NT2/D1 (cell line): ENCODE results near the gene LRRC42.
A peak's percentile ranks its signal among the peaks of the same experiment; 100 is the strongest.
"Not testable (repeated sequence)": the region's sequence is repeated elsewhere in the genome, so short reads cannot be mapped to it uniquely, and the experiment has no call there.

Source experiments
- DNase-seq: peaks from one replicate; pipeline ENCODE4 v3.0.0-alpha.2; 2011; ENCODE audit warnings: low read depth, low spot score
- H3K27me3 ChIP-seq: 2 replicates; pipeline ENCODE4 v1.6.0; 2011; ENCODE audit warnings: mild to moderate bottlenecking; ENCODE audit not compliant: insufficient read length, insufficient read depth
- H3K36me3 ChIP-seq: 2 replicates; pipeline ENCODE4 v1.6.1; 2011; ENCODE audit warnings: mild to moderate bottlenecking, low read length, mixed read lengths; ENCODE audit not compliant: insufficient read depth, insufficient read length
- H3K4me1 ChIP-seq: 2 replicates; pipeline ENCODE4 v1.5.1; 2011; ENCODE audit not compliant: insufficient read depth, insufficient read length
- H3K4me3 ChIP-seq: 2 replicates; pipeline ENCODE4 v1.5.1; 2011; ENCODE audit warnings: low read depth; ENCODE audit not compliant: insufficient read length
- H3K9ac ChIP-seq: 2 replicates; pipeline ENCODE4 v1.6.0; 2011; ENCODE audit warnings: low read depth; ENCODE audit not compliant: insufficient read length
- H3K9me3 ChIP-seq: 2 replicates; pipeline ENCODE4 v1.5.1; 2011; ENCODE audit warnings: mild to moderate bottlenecking, low read length; ENCODE audit not compliant: insufficient read depth
- SUZ12 ChIP-seq: IDR thresholded peaks from 2 replicates; pipeline ENCODE4 v1.6.1; 2011; ENCODE audit not compliant: insufficient read length, insufficient read depth; ENCODE audit errors: extremely low read depth
- YY1 ChIP-seq: IDR thresholded peaks from 2 replicates; pipeline ENCODE4 v1.6.1; 2011; ENCODE audit not compliant: insufficient read length, insufficient read depth
- ZNF274 ChIP-seq: IDR thresholded peaks from 2 replicates; pipeline ENCODE4 v1.6.1; 2011; ENCODE audit warnings: mild to moderate bottlenecking, low read depth, low read length

The LRRC42 gene

GRCh38 chr1:53987880-53988279 is 41.7 kb downstream of the LRRC42 start:
- peaks cover 15% of the 10 kb centered on the region; the same call in 1 of the 2 replicates for H3K9me3 ChIP-seq
- TF ChIP-seq YY1 = no peak
- TF ChIP-seq SUZ12 = no peak
- TF ChIP-seq ZNF274 = no peak
- no peak overlapping the region for H3K4me3 ChIP-seq
- no peaks in the 10 kb centered on the region for H3K4me1 ChIP-seq
- DNase-seq = no peak
- H3K27me3 ChIP-seq = no peaks in the 10 kb centered on the region
- no peak overlapping the region for H3K9ac ChIP-seq
- no peaks in the 10 kb centered on the region for H3K36me3 ChIP-seq

- no peaks in the 10 kb centered on the region for H3K36me3 ChIP-seq
Observed at GRCh38 chr1:53992085-53992874, 46.1 kb downstream of the LRRC42 start.

GRCh38 chr1:53994516-53994915 is 48.4 kb downstream of the LRRC42 start:
- not testable (repeated sequence) for H3K4me1 ChIP-seq, H3K4me3 ChIP-seq, H3K27me3 ChIP-seq, H3K9ac ChIP-seq, H3K36me3 ChIP-seq, DNase-seq
- peaks cover 17% of the 10 kb centered on the region; the same call in 1 of the 2 replicates for H3K9me3 ChIP-seq

More at GRCh38 chr1:53992085-53992874, 46.1 kb downstream of the LRRC42 start:
- H3K9ac ChIP-seq = no peak overlapping the region
- no peaks in the 10 kb centered on the region for H3K4me1 ChIP-seq
- H3K4me3 ChIP-seq = no peak overlapping the region
- no peaks in the 10 kb centered on the region for H3K27me3 ChIP-seq
- TF ChIP-seq YY1 (no peak), ZNF274 (no peak), SUZ12 (no peak)
- H3K9me3 ChIP-seq = peaks cover 17% of the 10 kb centered on the region; the same call in 1 of the 2 replicates
- no peak for DNase-seq

- H3K27me3 ChIP-seq = no peaks in the 10 kb centered on the region
- H3K9me3 ChIP-seq = peaks cover 17% of the 10 kb centered on the region; the same call in 1 of the 2 replicates
- DNase-seq = no peak
- no peaks in the 10 kb centered on the region for H3K4me1 ChIP-seq
- no peaks in the 10 kb centered on the region for H3K36me3 ChIP-seq
- H3K4me3 ChIP-seq = no peak overlapping the region
- no peak for TF ChIP-seq YY1
- no peak for TF ChIP-seq ZNF274
- no peak for TF ChIP-seq SUZ12
- H3K9ac ChIP-seq = no peak overlapping the region
Observed at GRCh38 chr1:53995683-53996082, 49.5 kb downstream of the LRRC42 start.

- Histone ChIP-seq H3K4me1 (peaks cover 3% of the 10 kb centered on the region), H3K9ac (no peak overlapping the region), H3K36me3 (no peaks in the 10 kb centered on the region), H3K4me3 (no peak overlapping the region), H3K9me3 (no peaks in the 10 kb centered on the region), H3K27me3 (no peaks in the 10 kb centered on the region)
- TF ChIP-seq YY1 (no peak), SUZ12 (no peak), ZNF274 (no peak)
- DNase-seq = no peak
Observed at GRCh38 chr1:53998223-53998622, 52.1 kb downstream of the LRRC42 start.

- H3K27me3 ChIP-seq = no peaks in the 10 kb centered on the region
Observed at GRCh38 chr1:53999920-54000319, 53.8 kb downstream of the LRRC42 start.

GRCh38 chr1:54001591-54001990 is 55.4 kb downstream of the LRRC42 start:
- Histone ChIP-seq H3K9ac (peak overlapping the region; percentile 33), H3K4me1 (peaks cover 3% of the 10 kb centered on the region), H3K36me3 (no peaks in the 10 kb centered on the region), H3K9me3 (peaks cover 13% of the 10 kb centered on the region; the same call in 1 of the 2 replicates), H3K4me3 (no peak overlapping the region), H3K27me3 (no peaks in the 10 kb centered on the region)
- no peak for DNase-seq
- TF ChIP-seq YY1 = no peak
- TF ChIP-seq SUZ12 = no peak
- no peak for TF ChIP-seq ZNF274

More at GRCh38 chr1:53999920-54000319, 53.8 kb downstream of the LRRC42 start:
- TF ChIP-seq YY1 = no peak
- no peak for TF ChIP-seq ZNF274
- no peak for TF ChIP-seq SUZ12
- Histone ChIP-seq H3K4me3 (no peak overlapping the region), H3K4me1 (peaks cover 3% of the 10 kb centered on the region), H3K9me3 (peaks cover 9% of the 10 kb centered on the region; the same call in 1 of the 2 replicates), H3K36me3 (no peaks in the 10 kb centered on the region), H3K9ac (no peak overlapping the region)
- DNase-seq = no peak
